Neural progenitor cell (in vitro differentiated cells): Measurements from ENCODE around the gene PAX6. TPM values are rescaled to one million over a fixed set of nuclear protein-coding genes. Genes with fewer than 3 reads are reported as not detected.

Source experiments
- DNase-seq: peaks from one replicate; pipeline ENCODE4 v3.0.0-alpha.2; 2016; ENCODE audit warnings: low spot score
- H2AFZ ChIP-seq: fragments of 200-600 bp; sonication (generic); replicated peaks from 2 replicates; pipeline ENCODE4 v1.6.1; 2016; ENCODE audit warnings: antibody characterized with exemption
- H3F3A ChIP-seq: fragments of 200-600 bp; sonication (generic); 2 replicates; pipeline ENCODE4 v1.6.1; 2016; ENCODE audit warnings: antibody characterized with exemption, low read depth
- H3K27ac ChIP-seq: fragments of 200-600 bp; sonication (generic); 2 replicates; pipeline ENCODE4 v1.5.1; 2016; ENCODE audit warnings: mild to moderate bottlenecking
- H3K27me3 ChIP-seq: fragments of 200-600 bp; sonication (generic); 2 replicates; pipeline ENCODE4 v1.6.1; 2016; ENCODE audit warnings: mild to moderate bottlenecking, moderate library complexity
- H3K36me3 ChIP-seq: fragments of 200-600 bp; sonication (generic); 2 replicates; pipeline ENCODE4 v1.5.1; 2016
- H3K4me1 ChIP-seq: fragments of 200-600 bp; sonication (generic); 2 replicates; pipeline ENCODE4 v1.6.1; 2016; ENCODE audit warnings: mixed run types
- H3K4me2 ChIP-seq: fragments of 200-600 bp; sonication (generic); 2 replicates; pipeline ENCODE4 v1.6.1; 2016
- H3K4me3 ChIP-seq: fragments of 200-600 bp; sonication (generic); 2 replicates; pipeline ENCODE4 v1.5.1; 2016
- H3K79me2 ChIP-seq: fragments of 200-600 bp; sonication (generic); 2 replicates; pipeline ENCODE4 v1.6.1; 2016; ENCODE audit warnings: low read depth
- H3K9ac ChIP-seq: fragments of 200-600 bp; sonication (generic); 2 replicates; pipeline ENCODE4 v1.6.1; 2016
- H3K9me3 ChIP-seq: fragments of 200-600 bp; sonication (generic); 2 replicates; pipeline ENCODE4 v1.5.1; 2016; ENCODE audit warnings: low read depth
- H4K20me1 ChIP-seq: fragments of 200-600 bp; sonication (generic); 2 replicates; pipeline ENCODE4 v1.6.1; 2016; ENCODE audit warnings: low read depth
- H3K27ac Mint-ChIP-seq: 3 replicates; pipeline ENCODE4 v1.8.0; 2021; ENCODE audit warnings: mixed read lengths
- H3K27me3 Mint-ChIP-seq: 2 replicates; pipeline ENCODE4 v1.8.0; 2022; ENCODE audit warnings: low read depth, mild to moderate bottlenecking, inconsistent platforms, moderate library complexity, mixed read lengths; ENCODE audit not compliant: insufficient read depth
- H3K36me3 Mint-ChIP-seq: 3 replicates; pipeline ENCODE4 v1.8.0; 2021; ENCODE audit warnings: mixed read lengths
- H3K4me1 Mint-ChIP-seq: 3 replicates; pipeline ENCODE4 v1.8.0; 2021; ENCODE audit warnings: mixed read lengths
- H3K4me3 Mint-ChIP-seq: 3 replicates; pipeline ENCODE4 v1.8.0; 2021; ENCODE audit warnings: mild to moderate bottlenecking, moderate library complexity, mixed read lengths
- H3K9me3 Mint-ChIP-seq: 3 replicates; pipeline ENCODE4 v1.8.0; 2020; ENCODE audit warnings: mixed read lengths
- CTCF ChIP-seq: fragments of 200-600 bp; sonication (generic); IDR thresholded peaks from 2 replicates; pipeline ENCODE4 v1.5.1; 2017; ENCODE audit warnings: antibody characterized with exemption, mild to moderate bottlenecking
- EZH2 ChIP-seq: fragments of 200-600 bp; sonication (generic); IDR thresholded peaks from 2 replicates; pipeline ENCODE4 v1.6.1; 2017; ENCODE audit warnings: antibody characterized with exemption, mild to moderate bottlenecking, moderate library complexity
- EZH2phosphoT487 ChIP-seq: fragments of 200-600 bp; sonication (generic); IDR thresholded peaks from 2 replicates; pipeline ENCODE4 v1.6.1; 2017; ENCODE audit warnings: antibody characterized with exemption
- total RNA-seq: library from RNA; depleted of rRNA; stranded (reverse); fragments of >200 nt; gene quantifications from 2 replicates; pipeline ENCODE4 v1.2.3, GENCODE V29; 2015; ENCODE audit warnings: low replicate concordance

Gene PAX6
- total RNA-seq, 1 donor from 2014 or later: 215 TPM

GRCh38 chr11:31792456-31792855 is 18.7 kb downstream of the PAX6 start:
- Mint-ChIP-seq H3K4me1 (peaks cover 54% of the 10 kb centered on the region), H3K36me3 (peaks cover 58% of the 10 kb centered on the region), H3K4me3 (no peak overlapping the region), H3K27ac (no peak overlapping the region), H3K9me3 (no peaks in the 10 kb centered on the region), H3K27me3 (peaks cover 2% of the 10 kb centered on the region)
- no peak overlapping the region for H3K9ac ChIP-seq
- peaks cover 53% of the 10 kb centered on the region for H3K4me1 ChIP-seq
- H3K9me3 ChIP-seq: no peaks in the 10 kb centered on the region
- no peaks in the 10 kb centered on the region for H3K27me3 ChIP-seq
- peaks cover 89% of the 10 kb centered on the region for H3F3A ChIP-seq
- peaks cover 53% of the 10 kb centered on the region for H3K36me3 ChIP-seq
- H3K27ac ChIP-seq: no peak overlapping the region
- H4K20me1 ChIP-seq: peaks cover 44% of the 10 kb centered on the region
- DNase-seq: no peak
- TF ChIP-seq EZH2 (no peak), EZH2phosphoT487 (no peak), CTCF (no peak)
- no peak overlapping the region for H2AFZ ChIP-seq
- no peak overlapping the region for H3K4me2 ChIP-seq
- H3K79me2 ChIP-seq: peaks cover 17% of the 10 kb centered on the region
- no peak overlapping the region for H3K4me3 ChIP-seq

GRCh38 chr11:31792036-31792435 is 19.1 kb downstream of the PAX6 start:
- H2AFZ ChIP-seq: no peak overlapping the region
- H3K36me3 Mint-ChIP-seq: peaks cover 56% of the 10 kb centered on the region
- peaks cover 2% of the 10 kb centered on the region for H3K27me3 Mint-ChIP-seq
- peaks cover 43% of the 10 kb centered on the region for H4K20me1 ChIP-seq
- H3K9ac ChIP-seq: no peak overlapping the region
- no peak overlapping the region for H3K27ac Mint-ChIP-seq
- peaks cover 53% of the 10 kb centered on the region for H3K4me1 ChIP-seq
- peaks cover 12% of the 10 kb centered on the region for H3K79me2 ChIP-seq
- no peak overlapping the region for H3K27ac ChIP-seq
- H3K4me2 ChIP-seq: no peak overlapping the region
- peaks cover 89% of the 10 kb centered on the region for H3F3A ChIP-seq
- TF ChIP-seq CTCF (no peak), EZH2 (no peak), EZH2phosphoT487 (no peak)
- no peak overlapping the region for H3K4me3 ChIP-seq
- H3K36me3 ChIP-seq: peaks cover 53% of the 10 kb centered on the region
- peaks cover 56% of the 10 kb centered on the region for H3K4me1 Mint-ChIP-seq
- no peaks in the 10 kb centered on the region for H3K9me3 ChIP-seq
- no peak overlapping the region for H3K4me3 Mint-ChIP-seq
- no peak for DNase-seq
- H3K9me3 Mint-ChIP-seq: no peaks in the 10 kb centered on the region
- no peaks in the 10 kb centered on the region for H3K27me3 ChIP-seq

- Mint-ChIP-seq H3K4me3 (no peak overlapping the region), H3K9me3 (no peaks in the 10 kb centered on the region), H3K36me3 (peaks cover 47% of the 10 kb centered on the region), H3K27me3 (peaks cover 2% of the 10 kb centered on the region), H3K27ac (no peak overlapping the region), H3K4me1 (peaks cover 59% of the 10 kb centered on the region)
- Histone ChIP-seq H3K79me2 (peaks cover 10% of the 10 kb centered on the region), H3K9ac (no peak overlapping the region), H3K4me1 (peaks cover 39% of the 10 kb centered on the region), H3F3A (peaks cover 89% of the 10 kb centered on the region), H4K20me1 (peaks cover 29% of the 10 kb centered on the region), H3K9me3 (no peaks in the 10 kb centered on the region), H3K27me3 (no peaks in the 10 kb centered on the region), H3K4me3 (no peak overlapping the region), H3K27ac (no peak overlapping the region), H3K36me3 (peaks cover 53% of the 10 kb centered on the region), H2AFZ (no peak overlapping the region), H3K4me2 (no peak overlapping the region)
- no peak for DNase-seq
- TF ChIP-seq EZH2 (no peak), CTCF (no peak), EZH2phosphoT487 (no peak)
Measured at GRCh38 chr11:31790649-31791048, 20.5 kb downstream of the PAX6 start.
